ENCODE data around the gene DGUOK.
"Not testable (repeated sequence)": the region's sequence is repeated elsewhere in the genome, so short reads cannot be mapped to it uniquely, and the experiment has no call there.

Gene DGUOK

DNA sequence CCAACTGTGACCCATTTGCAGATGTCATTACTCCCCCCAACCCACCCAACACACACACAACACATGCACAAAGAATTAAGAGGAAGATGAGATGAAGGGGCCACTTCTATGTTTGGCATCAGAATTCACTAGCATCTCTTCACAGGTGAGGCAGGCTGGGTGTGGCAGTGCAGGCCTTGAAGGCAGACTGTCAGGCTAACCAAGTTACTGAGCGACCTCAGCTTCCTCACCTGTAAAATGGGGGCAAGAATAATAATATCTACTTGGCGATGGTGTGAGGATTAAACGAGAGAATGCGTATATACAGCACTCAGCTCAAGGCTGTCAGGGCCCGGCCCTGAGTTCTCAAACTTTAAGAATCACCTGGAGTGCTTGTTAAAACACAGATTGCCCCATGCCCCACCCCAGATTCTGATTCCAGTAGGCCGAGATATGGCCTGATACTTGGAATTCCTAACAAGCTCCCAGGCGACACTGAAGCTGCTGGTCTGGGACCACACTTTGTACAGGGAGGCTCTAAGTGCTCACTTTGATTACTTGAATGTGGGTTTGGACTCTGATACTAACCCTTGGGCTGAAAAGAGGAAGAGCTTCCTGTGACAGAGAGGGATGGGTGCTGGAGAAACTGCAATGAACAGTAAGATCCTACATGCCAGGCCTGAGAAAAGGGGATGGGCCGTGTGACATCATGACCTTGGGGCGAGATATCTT lies 32.8 kb upstream of the DGUOK start:
- H3K9me3 ChIP-seq, result no peaks in the 10 kb centered on the region
- no peaks in the 10 kb centered on the region; the same call in 1 of the 2 replicates for H3K27me3 ChIP-seq (ENCODE audit: low read depth)
- H3K36me3 ChIP-seq (replicated peaks), result no peaks in the 10 kb centered on the region
- H3K4me1 ChIP-seq, result peaks cover 11% of the 10 kb centered on the region
- no peak overlapping the region for H3K4me3 ChIP-seq
- DNase-seq (ENCODE audit: low spot score in 2 of 2), result no peak
- in situ Hi-C loops (cut with MboI; ENCODE audit: low sequenced_read_pairs), result no loop called here

DNA sequence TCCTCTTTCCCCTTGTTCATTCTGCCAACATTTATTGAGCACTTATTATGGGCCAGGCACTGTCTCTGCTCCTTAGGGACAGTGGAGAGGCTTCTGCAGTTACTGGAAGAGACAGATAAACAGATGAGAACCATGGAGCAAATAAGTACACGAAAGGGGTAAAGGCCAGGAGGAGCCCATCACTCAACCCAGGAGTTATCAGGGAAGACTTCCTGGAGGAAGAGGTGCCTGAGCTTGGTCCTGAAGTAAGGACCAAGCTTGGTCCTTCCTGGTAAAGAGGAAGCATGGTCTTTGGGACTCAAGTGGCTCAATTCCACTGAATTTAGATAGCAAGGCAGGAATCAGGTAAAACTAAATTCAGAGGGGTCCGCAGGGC lies 32.2 kb upstream of the DGUOK start:
- no peak for DNase-seq (ENCODE audit: low spot score in 2 of 2)
- Histone ChIP-seq H3K27me3 (ENCODE audit: low read depth) (no peaks in the 10 kb centered on the region; the same call in 1 of the 2 replicates), H3K4me3 (no peak overlapping the region), H3K9me3 (no peaks in the 10 kb centered on the region), H3K36me3 (replicated peaks) (no peaks in the 10 kb centered on the region), H3K4me1 (peaks cover 11% of the 10 kb centered on the region)
- in situ Hi-C loops (cut with MboI; ENCODE audit: low sequenced_read_pairs), result no loop called here

DNA sequence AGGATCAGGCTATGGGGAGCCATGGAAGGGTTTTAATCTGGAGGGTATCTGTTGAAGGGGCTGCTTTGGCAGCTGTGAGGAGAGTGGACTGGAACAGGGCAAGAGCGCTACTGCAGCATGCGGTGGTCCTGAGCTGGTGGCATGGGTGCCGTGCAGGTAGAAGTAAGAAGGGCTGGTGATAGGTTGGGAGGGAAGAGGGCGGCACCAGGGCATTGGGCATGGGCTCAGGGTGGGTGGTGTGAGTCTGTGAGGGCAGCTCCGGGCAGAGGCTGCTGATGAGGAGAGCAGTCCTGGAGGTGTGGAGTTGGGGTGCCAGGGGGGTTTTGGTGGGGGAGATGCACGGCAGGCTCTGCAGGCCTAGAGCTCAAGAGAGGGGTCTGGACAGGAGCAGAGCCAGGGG lies 31.8 kb upstream of the DGUOK start:
- in situ Hi-C loops (cut with MboI; ENCODE audit: low sequenced_read_pairs), result no loop called here
- Histone ChIP-seq H3K4me1 (peaks cover 11% of the 10 kb centered on the region), H3K36me3 (replicated peaks) (no peaks in the 10 kb centered on the region), H3K9me3 (no peaks in the 10 kb centered on the region), H3K27me3 (ENCODE audit: low read depth) (no peaks in the 10 kb centered on the region), H3K4me3 (no peak overlapping the region)
- DNase-seq (ENCODE audit: low spot score in 2 of 2), result no peak

DNA sequence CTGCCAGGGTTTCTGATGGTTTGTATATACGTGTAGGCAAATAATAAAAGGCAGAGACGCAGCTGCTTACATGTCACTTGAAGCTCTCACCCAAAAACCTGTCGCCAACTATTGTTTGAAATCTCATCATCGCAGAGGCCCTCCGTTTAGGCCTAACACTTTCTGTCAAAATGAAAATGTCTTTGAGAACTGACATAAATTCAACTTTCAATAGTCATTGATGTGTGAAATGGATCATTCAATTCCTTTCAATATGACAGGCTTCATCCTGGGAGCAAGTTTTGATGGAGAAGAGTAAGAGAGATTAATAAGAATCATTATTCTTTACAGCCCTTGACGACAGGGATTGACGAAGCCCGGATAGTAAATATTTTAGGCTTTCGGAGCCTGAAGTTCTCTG lies 31.2 kb upstream of the DGUOK start:
- Histone ChIP-seq H3K27me3 (ENCODE audit: low read depth) (no peaks in the 10 kb centered on the region), H3K4me3 (no peak overlapping the region), H3K4me1 (peaks cover 11% of the 10 kb centered on the region), H3K36me3 (replicated peaks) (no peaks in the 10 kb centered on the region), H3K9me3 (no peaks in the 10 kb centered on the region)
- in situ Hi-C loops (cut with MboI; ENCODE audit: low sequenced_read_pairs), result no loop called here
- DNase-seq (ENCODE audit: low spot score in 2 of 2), result no peak

DNA sequence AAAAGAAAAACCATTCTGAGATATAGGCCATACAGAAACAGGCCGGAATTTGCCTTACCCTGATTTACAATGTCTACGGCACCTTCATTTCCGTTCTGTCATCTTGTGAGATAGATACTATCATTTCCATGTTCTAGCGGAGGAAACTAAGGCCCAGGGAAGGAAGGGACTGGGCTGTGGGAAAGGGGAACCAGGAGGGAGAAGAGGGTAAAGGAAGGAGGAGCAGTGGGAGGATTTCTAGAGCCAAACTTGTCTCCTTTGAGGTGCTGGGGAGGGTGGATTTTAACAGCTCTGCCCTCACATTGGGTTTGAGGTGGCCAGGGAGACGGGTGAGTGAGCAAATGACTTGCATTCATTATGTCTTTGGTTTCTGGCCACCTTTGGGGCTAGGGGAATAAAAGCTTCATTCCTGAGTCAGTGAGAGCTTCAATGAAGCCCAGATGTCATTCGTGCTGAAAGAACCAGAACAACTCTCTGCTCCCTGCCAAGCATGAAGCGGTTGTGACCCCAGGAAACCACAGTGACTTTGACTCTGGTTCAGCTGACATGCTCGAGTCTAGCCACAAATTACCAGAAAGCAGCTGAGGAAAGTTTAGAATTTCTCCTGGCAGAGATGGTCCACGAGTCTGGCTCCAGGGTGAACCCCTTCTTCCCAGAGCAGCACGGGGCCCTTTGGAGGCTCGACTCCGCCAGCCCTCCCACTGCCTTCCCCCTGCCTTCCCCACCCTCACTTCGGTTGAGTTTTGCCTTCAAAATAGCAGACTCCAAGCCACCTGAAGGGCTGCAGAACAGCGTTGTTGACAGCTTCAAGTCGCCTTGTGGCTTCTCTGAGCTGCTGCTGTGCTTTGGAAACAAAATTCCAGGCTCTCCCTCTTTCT lies 30.1 kb upstream of the DGUOK start:
- H3K9me3 ChIP-seq, result no peaks in the 10 kb centered on the region

DNA sequence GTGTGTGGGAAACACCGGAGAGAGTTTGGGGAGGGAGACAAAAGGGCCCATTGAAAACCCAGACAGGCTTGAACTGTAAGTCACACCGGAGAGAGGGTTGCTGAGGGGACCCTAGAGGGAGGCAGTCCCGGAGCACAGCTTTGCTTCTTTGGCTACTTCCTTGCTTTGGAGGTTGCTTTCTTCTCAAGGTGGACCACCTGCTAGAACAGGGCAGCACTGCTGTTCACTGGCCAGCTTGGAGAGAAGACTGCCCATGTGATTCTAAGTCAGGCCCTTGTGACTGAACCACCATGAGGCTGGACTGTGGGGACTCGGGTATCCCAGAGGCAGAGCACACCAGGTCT lies 29.5 kb upstream of the DGUOK start:
- DNase-seq (ENCODE audit: low spot score in 2 of 2), result no peak
- Histone ChIP-seq H3K4me3 (no peak overlapping the region), H3K36me3 (replicated peaks) (no peaks in the 10 kb centered on the region), H3K9me3 (no peaks in the 10 kb centered on the region), H3K4me1 (peaks cover 11% of the 10 kb centered on the region), H3K27me3 (ENCODE audit: low read depth) (no peaks in the 10 kb centered on the region)
- in situ Hi-C loops (cut with MboI; ENCODE audit: low sequenced_read_pairs), result no loop called here

More for the DNA sequence above, 30.1 kb upstream of the DGUOK start:
- Histone ChIP-seq H3K27me3 (ENCODE audit: low read depth) (no peaks in the 10 kb centered on the region), H3K4me3 (no peak overlapping the region), H3K36me3 (replicated peaks) (no peaks in the 10 kb centered on the region), H3K4me1 (peaks cover 11% of the 10 kb centered on the region)
- DNase-seq (ENCODE audit: low spot score in 2 of 2), result no peak
- in situ Hi-C loops (cut with MboI; ENCODE audit: low sequenced_read_pairs), result no loop called here

DNA sequence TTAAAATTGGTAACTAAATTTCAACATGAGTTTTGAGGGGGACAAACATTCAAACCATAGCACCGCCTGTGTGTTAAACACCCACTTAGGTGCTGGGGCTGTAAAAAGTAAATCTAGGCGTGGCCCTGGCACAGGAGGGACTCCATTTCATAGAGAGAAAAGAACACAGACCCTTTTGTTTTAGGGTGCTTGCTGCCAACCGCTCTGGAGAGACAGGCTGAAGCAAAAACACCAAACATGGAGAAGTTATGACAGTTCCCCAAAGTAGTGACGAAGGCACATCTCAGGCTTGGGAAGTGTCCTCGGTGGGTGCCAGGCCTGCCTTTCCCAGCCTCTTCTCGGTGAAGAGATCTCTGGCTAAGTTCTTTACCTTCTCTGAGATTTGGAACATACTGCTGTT lies 28.7 kb upstream of the DGUOK start:
- in situ Hi-C loops (cut with MboI; ENCODE audit: low sequenced_read_pairs), result no loop called here
- DNase-seq (ENCODE audit: low spot score in 2 of 2), result no peak
- H3K9me3 ChIP-seq, result no peaks in the 10 kb centered on the region
- H3K27me3 ChIP-seq (ENCODE audit: low read depth), result no peaks in the 10 kb centered on the region
- no peaks in the 10 kb centered on the region for H3K36me3 ChIP-seq (replicated peaks)
- peaks cover 4% of the 10 kb centered on the region for H3K4me1 ChIP-seq
- H3K4me3 ChIP-seq, result no peak overlapping the region

DNA sequence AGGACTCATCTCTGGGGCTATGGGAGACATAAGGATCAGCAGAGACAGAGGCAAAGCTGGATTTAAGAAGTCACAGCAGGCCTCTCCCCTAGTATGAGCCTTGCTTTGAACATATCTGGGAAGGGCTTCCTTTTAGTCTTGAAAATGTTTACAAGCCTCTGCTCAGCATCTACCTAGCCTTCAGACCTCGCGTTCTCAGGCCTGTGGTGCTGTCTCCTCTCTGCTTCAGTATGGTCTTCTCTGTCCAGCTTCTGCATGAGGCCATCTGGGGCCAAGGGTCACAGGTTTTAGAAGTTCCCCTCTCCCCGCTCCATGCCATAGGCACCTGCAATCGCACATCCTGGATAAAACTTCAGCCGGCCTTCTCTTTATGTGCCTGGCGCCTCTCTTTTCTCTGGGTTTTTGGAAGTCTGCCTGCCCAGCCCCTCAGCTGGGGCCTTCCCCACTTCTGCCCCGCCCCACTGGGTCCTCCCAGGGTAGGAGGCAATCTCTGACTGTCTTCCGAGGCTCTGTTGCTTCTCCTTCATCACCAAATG lies 26.8 kb upstream of the DGUOK start:
- DNase-seq (ENCODE audit: low spot score in 2 of 2), result no peak
- no peaks in the 10 kb centered on the region for H3K36me3 ChIP-seq (replicated peaks)
- no peaks in the 10 kb centered on the region for H3K27me3 ChIP-seq (ENCODE audit: low read depth)
- no peaks in the 10 kb centered on the region for H3K9me3 ChIP-seq
- in situ Hi-C loops (cut with MboI; ENCODE audit: low sequenced_read_pairs), result no loop called here
- no peaks in the 10 kb centered on the region for H3K4me1 ChIP-seq
- no peak overlapping the region for H3K4me3 ChIP-seq

DNA sequence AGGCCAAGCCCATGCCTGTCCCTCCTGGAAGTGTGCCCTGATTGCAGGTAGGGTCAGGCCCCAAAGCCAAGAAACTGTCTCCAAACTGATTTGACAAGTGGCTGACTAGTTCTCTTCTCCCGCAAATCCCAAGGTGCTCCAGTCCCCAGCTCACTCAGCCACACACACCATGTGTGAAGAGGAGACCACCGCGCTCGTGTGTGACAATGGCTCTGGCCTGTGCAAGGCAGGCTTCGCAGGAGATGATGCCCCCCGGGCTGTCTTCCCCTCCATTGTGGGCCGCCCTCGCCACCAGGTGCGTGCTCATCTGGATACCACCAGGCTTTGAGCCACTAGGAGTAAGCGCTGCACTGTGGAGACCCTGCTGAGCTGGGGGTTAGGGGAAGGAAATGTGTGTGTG lies 25.5 kb upstream of the DGUOK start:
- no peak for DNase-seq (ENCODE audit: low spot score in 2 of 2)
- no peaks in the 10 kb centered on the region for H3K36me3 ChIP-seq (replicated peaks)
- in situ Hi-C loops (cut with MboI; ENCODE audit: low sequenced_read_pairs), result no loop called here
- H3K4me3 ChIP-seq, result no peak overlapping the region
- H3K27me3 ChIP-seq (ENCODE audit: low read depth), result no peaks in the 10 kb centered on the region
- no peaks in the 10 kb centered on the region for H3K4me1 ChIP-seq
- no peaks in the 10 kb centered on the region for H3K9me3 ChIP-seq

DNA sequence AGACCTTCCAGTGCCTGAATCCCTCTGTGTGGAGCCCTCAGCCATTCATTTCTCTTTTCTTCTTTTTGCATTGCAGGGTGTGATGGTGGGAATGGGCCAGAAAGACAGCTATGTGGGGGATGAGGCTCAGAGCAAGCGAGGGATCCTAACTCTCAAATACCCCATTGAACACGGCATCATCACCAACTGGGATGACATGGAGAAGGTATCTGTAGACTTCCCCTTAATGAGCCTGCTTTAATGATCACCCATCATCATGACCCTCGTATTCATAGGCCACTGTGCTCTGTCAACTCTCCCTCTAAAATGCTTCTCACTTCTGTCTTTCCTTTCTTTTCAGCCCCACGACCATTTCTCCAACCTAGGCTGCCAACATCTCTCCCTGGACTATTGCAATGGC lies 24.4 kb upstream of the DGUOK start:
- in situ Hi-C loops (cut with MboI; ENCODE audit: low sequenced_read_pairs), result no loop called here
- no peak overlapping the region for H3K4me3 ChIP-seq
- no peaks in the 10 kb centered on the region for H3K27me3 ChIP-seq (ENCODE audit: low read depth)
- DNase-seq (ENCODE audit: low spot score in 2 of 2), result no peak
- H3K36me3 ChIP-seq (replicated peaks), result no peaks in the 10 kb centered on the region
- H3K4me1 ChIP-seq, result no peaks in the 10 kb centered on the region
- H3K9me3 ChIP-seq, result no peaks in the 10 kb centered on the region

DNA sequence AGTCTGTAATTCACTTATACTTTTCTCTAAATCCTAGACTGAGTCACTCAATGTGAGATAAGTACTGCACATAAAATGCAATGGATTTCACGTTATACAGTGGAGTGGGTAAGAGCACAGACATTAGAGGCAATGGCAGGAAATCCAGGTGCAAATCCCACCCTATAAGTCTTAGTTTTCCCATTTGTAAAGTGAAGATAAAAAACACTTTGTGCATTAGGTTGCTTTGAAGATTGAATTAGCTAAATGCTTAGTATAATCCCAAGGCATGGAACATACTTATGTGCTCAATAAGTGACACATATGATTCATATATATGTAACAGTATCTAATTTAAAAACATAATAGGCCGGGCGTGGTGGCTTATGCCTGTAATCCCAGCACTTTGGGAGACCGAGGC lies 23.4 kb upstream of the DGUOK start:
- no peaks in the 10 kb centered on the region for H3K27me3 ChIP-seq (ENCODE audit: low read depth)
- DNase-seq (ENCODE audit: low spot score in 2 of 2), result no peak

DNA sequence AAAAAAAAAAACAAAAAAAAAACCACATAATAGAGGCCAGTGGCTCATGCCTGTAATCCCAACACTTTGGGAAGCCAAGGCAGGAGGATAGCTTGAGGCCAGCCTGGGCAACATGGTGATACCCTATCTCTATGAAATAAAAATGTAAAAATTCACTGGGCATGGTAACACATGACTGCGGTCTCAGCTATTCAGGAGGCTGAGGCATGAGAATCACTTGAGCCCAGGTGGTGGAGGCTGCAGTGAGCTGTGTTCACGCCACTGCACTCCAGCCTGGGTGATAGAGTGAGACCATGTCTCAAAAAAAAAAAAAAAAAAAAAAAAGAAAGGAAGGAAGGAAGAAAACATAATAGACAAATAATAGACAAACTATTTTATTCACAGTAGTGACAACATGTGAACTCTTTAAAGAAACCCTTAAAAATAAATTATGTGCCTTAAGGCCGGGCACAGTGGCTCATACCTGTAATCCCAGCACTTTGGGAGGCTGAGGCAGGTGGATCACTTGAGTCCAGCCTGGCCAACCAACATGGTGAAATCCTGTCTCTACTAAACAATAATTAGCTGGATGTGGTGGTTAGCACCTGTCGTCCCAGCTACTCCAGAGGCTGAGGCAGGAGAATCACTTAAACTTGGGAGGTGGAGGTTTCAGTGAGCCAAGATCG lies 22.6 kb upstream of the DGUOK start:
- H3K27me3 ChIP-seq (ENCODE audit: low read depth); H3K4me3 ChIP-seq; H3K9me3 ChIP-seq; H3K4me1 ChIP-seq; H3K36me3 ChIP-seq (replicated peaks); DNase-seq (ENCODE audit: low spot score in 2 of 2); in situ Hi-C loops (cut with MboI; ENCODE audit: low sequenced_read_pairs): not testable (repeated sequence)

More for the DNA sequence above, 23.4 kb upstream of the DGUOK start:
- Histone ChIP-seq H3K4me3 (no peak overlapping the region), H3K36me3 (replicated peaks) (no peaks in the 10 kb centered on the region), H3K9me3 (no peaks in the 10 kb centered on the region), H3K4me1 (no peaks in the 10 kb centered on the region)
- in situ Hi-C loops (cut with MboI; ENCODE audit: low sequenced_read_pairs), result no loop called here

DNA sequence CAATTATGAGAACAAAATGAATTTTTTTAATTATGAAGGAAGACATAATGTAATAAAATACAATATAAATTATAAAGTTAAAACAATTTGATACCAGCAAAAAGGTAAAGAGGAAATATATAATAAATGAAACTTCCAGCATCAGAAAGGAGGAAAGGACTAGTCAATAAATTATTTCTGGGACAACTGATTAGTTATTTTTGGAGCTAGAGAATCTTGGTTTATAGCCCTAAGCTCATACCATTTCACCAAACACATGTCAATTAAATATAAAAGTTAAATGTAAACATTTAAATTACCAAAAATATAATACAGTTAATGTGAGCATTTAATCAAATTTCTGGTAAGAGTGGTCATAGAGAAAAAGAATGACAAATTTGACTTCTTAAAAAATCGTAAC lies 21.7 kb upstream of the DGUOK start:
- in situ Hi-C loops (cut with MboI; ENCODE audit: low sequenced_read_pairs), result no loop called here

More for the DNA sequence above, 21.7 kb upstream of the DGUOK start:
- no peak overlapping the region for H3K4me3 ChIP-seq
- no peak for DNase-seq (ENCODE audit: low spot score in 2 of 2)
- H3K27me3 ChIP-seq (ENCODE audit: low read depth), result no peaks in the 10 kb centered on the region
- H3K9me3 ChIP-seq, result no peaks in the 10 kb centered on the region
- no peaks in the 10 kb centered on the region for H3K36me3 ChIP-seq (replicated peaks)
- H3K4me1 ChIP-seq, result no peaks in the 10 kb centered on the region

All from HAP-1 (cell line).